GM12878 (cell line): ENCODE measurements around the gene GABBR2. TPM values are rescaled to one million over a fixed set of nuclear protein-coding genes. Genes with fewer than 3 reads are reported as not detected.

Experiments
- ATAC-seq: fragments of 200-7000 bp; cut with Tn5 transposase; 3 replicates; pipeline ENCODE4 v1.9.1; 2020; ENCODE audit warnings: mild to moderate bottlenecking, moderate library complexity
- BruUV-seq: library from RNA; stranded (reverse); fragments of 400-500 nt; replicated peaks from 2 replicates; lab custom pipeline; 2021; lab: Mats Ljungman, UMichigan
- CTCF ChIA-PET: fragments of 300-600 bp; sonication (Branson Sonifier 250); formaldehyde crosslinking; extraction: SDS; loops from one replicate; lab custom pipeline; 2021; ENCODE audit warnings: inconsistent platforms; lab: Yijun Ruan, JAX
- POLR2A ChIA-PET: fragments of 350-600 bp; formaldehyde crosslinking; extraction: SDS; loops from one replicate; lab custom pipeline; 2021; ENCODE audit warnings: inconsistent platforms; lab: Charles Lee
- RAD21 ChIA-PET: fragments of 300-600 bp; sonication (Branson Sonifier 250); formaldehyde crosslinking; loops from one replicate; lab custom pipeline; 2023; ENCODE audit warnings: antibody characterized with exemption; ENCODE audit not compliant: unreplicated experiment; lab: Charles Lee
- SMC1A ChIA-PET: fragments of 300-600 bp; sonication (Branson Sonifier 250); formaldehyde crosslinking; loops from one replicate; lab custom pipeline; 2023; ENCODE audit not compliant: unreplicated experiment, uncharacterized antibody; lab: Charles Lee
- DNase-seq: peaks from one replicate; pipeline ENCODE4 v3.0.0-alpha.2; 2011; ENCODE audit warnings: low read depth, low spot score
- FAIRE-seq: peaks from 3 replicates; lab custom pipeline; 2011; peaks lifted over from hg19 to GRCh38; lab: Jason Lieb, UNC
- H2AFZ ChIP-seq: 2 replicates; pipeline ENCODE4 v1.6.0; 2011; ENCODE audit warnings: low read depth, low read length, control low read depth; ENCODE audit not compliant: control insufficient read depth
- H3K27ac ChIP-seq: 2 replicates; pipeline ENCODE4 v1.5.1; 2011; ENCODE audit warnings: control low read depth; ENCODE audit not compliant: control insufficient read depth, insufficient read depth
- H3K27me3 ChIP-seq, 2 experiments: replicated peaks in 1 of 2; 2 replicates each; pipeline versions ENCODE4 v1.6.0 to v1.6.1; 2011; ENCODE audit warnings: low read length in 1 of 2; ENCODE audit not compliant: control insufficient read depth in 2 of 2, insufficient read depth in 2 of 2
- H3K36me3 ChIP-seq, 2 experiments: 2 replicates each; pipeline ENCODE4 v1.5.1; 2011; ENCODE audit warnings: low read length in 1 of 2; ENCODE audit not compliant: control insufficient read depth in 2 of 2, insufficient read depth in 2 of 2
- H3K4me1 ChIP-seq: 2 replicates; pipeline ENCODE4 v1.6.1; 2011; ENCODE audit warnings: mild to moderate bottlenecking, low read length, moderate library complexity, mixed read lengths; ENCODE audit not compliant: control insufficient read depth, insufficient read depth
- H3K4me2 ChIP-seq: 2 replicates; pipeline ENCODE4 v1.6.0; 2011; ENCODE audit warnings: control low read depth; ENCODE audit not compliant: control insufficient read depth, insufficient read depth
- H3K4me3 ChIP-seq: fragments of 200-600 bp; sonication (generic); 2 replicates; pipeline ENCODE4 v1.5.1; 2016
- H3K79me2 ChIP-seq: 2 replicates; pipeline ENCODE4 v1.6.0; 2011; ENCODE audit warnings: low read length; ENCODE audit not compliant: control insufficient read depth, insufficient read depth
- H3K9ac ChIP-seq: 2 replicates; pipeline ENCODE4 v1.8.0; 2011; ENCODE audit warnings: low read length, control low read depth, mixed read lengths; ENCODE audit not compliant: control insufficient read depth, insufficient read depth
- H3K9me3 ChIP-seq: replicated peaks from 3 replicates; pipeline ENCODE4 v1.5.1; 2011; ENCODE audit warnings: mild to moderate bottlenecking, low read length; ENCODE audit not compliant: control insufficient read depth, insufficient read depth
- H4K20me1 ChIP-seq: 2 replicates; pipeline ENCODE4 v1.6.0; 2011; ENCODE audit not compliant: control insufficient read depth, insufficient read depth
- CHD4 ChIP-seq: fragments of 200-600 bp; sonication (generic); IDR thresholded peaks from 2 replicates; pipeline ENCODE4 v1.6.1; 2016; ENCODE audit warnings: mild to moderate bottlenecking
- EED ChIP-seq: sonication (generic); IDR thresholded peaks from 2 replicates; pipeline ENCODE4 v1.6.1; 2016; ENCODE audit warnings: antibody characterized with exemption, low read depth
- ELK1 ChIP-seq: IDR thresholded peaks from 2 replicates; pipeline ENCODE4 v1.6.1; 2012; ENCODE audit warnings: low read depth, low read length, improper control_type of control experiment
- ETV6 ChIP-seq, 2 experiments: fragments of 450-650 bp in 1 of 2; IDR thresholded peaks in 1 of 2; conservative IDR thresholded peaks in 1 of 2; 2 replicates each; pipeline ENCODE4 v1.6.1; 2014; ENCODE audit warnings: antibody characterized with exemption in 1 of 2, borderline replicate concordance in 1 of 2, low read depth in 1 of 2, mild to moderate bottlenecking in 1 of 2, moderate library complexity in 1 of 2
- GABPA ChIP-seq: IDR thresholded peaks from 2 replicates; pipeline ENCODE4 v1.6.1; 2014; ENCODE audit warnings: antibody characterized with exemption, low read depth, mild to moderate bottlenecking, inconsistent platforms
- HDAC6 ChIP-seq: fragments of 200-600 bp; sonication (generic); IDR thresholded peaks from one replicate; pipeline ENCODE4 v1.8.0; 2017; ENCODE audit warnings: antibody characterized with exemption; ENCODE audit not compliant: unreplicated experiment
- KAT2A ChIP-seq: conservative IDR thresholded peaks from 2 replicates; pipeline ENCODE4 v1.6.1; 2011; ENCODE audit warnings: low read depth, low read length; ENCODE audit not compliant: control insufficient read depth
- LARP7 ChIP-seq: fragments of 450-650 bp; IDR thresholded peaks from 2 replicates; pipeline ENCODE4 v1.6.1; 2017; ENCODE audit warnings: mild to moderate bottlenecking
- MTA3 ChIP-seq: IDR thresholded peaks from 2 replicates; pipeline ENCODE4 v1.6.1; 2012; ENCODE audit warnings: low read length, inconsistent platforms, borderline replicate concordance
- NFXL1 ChIP-seq: fragments of 450-650 bp; IDR thresholded peaks from 2 replicates; pipeline ENCODE4 v1.6.1; 2017; ENCODE audit warnings: antibody characterized with exemption, mild to moderate bottlenecking, borderline replicate concordance
- PAX5 ChIP-seq: IDR thresholded peaks from 2 replicates; pipeline ENCODE4 v1.6.1; 2011; ENCODE audit warnings: low read depth, low read length, borderline replicate concordance
- REST ChIP-seq: IDR thresholded peaks from 2 replicates; pipeline ENCODE4 v1.6.1; 2012; ENCODE audit warnings: mild to moderate bottlenecking, low read depth, low read length
- YY1 ChIP-seq: IDR thresholded peaks from 2 replicates; pipeline ENCODE4 v1.6.1; 2011; ENCODE audit warnings: low read depth, mild to moderate bottlenecking, low read length
- ZNF622 ChIP-seq: fragments of 450-650 bp; IDR thresholded peaks from 2 replicates; pipeline ENCODE4 v1.6.1; 2017; ENCODE audit warnings: mild to moderate bottlenecking, inconsistent platforms
- WGBS: methylation state at CpG from one replicate; pipeline ENCODE4 v1.1.6; 2016; ENCODE audit warnings: low lambda C conversion rate; ENCODE audit not compliant: insufficient replicate concordance, insufficient coverage; ENCODE audit errors: missing lambda C conversion rate; 5-methylcytosine and 5-hydroxymethylcytosine counted together
- in situ Hi-C: fragments of 300-500 bp; cut with MboI; formaldehyde crosslinking; loops from 9 replicates; pipeline ENCODE4 v1.14.3; 2018; ENCODE audit warnings: mixed read lengths
- intact Hi-C: fragments of 100-400 bp; cut with micrococcal nuclease; formaldehyde crosslinking; loops from one replicate; pipeline ENCODE4 v1.14.2; 2022; ENCODE audit not compliant: unreplicated experiment
- polyA plus RNA-seq, 11 experiments: library from polyadenylated mRNA; depleted of rRNA in 4 of 11; unstranded in 6 of 11; stranded (reverse) in 5 of 11; fragments of >200 nt; fragmentation: Nextera tagmentation in 4 of 11; fragmentation: Illumina TruSeq in 1 of 11; extraction: Ambion mirVana in 4 of 11; extraction: Trizol in 1 of 11; gene quantifications; 1 replicate in 1 of 11; 2 replicates in 10 of 11; pipeline versions ENCODE4 v1.2.1 to v1.2.3, GENCODE V29; 2011 to 2016; ENCODE audit warnings: inconsistent platforms in 2 of 11, missing spikeins in 2 of 11, low read depth in 1 of 11
- total RNA-seq, 4 experiments: library from RNA; depleted of rRNA in 3 of 4; stranded (reverse); fragments of >200 nt in 3 of 4; fragmentation: Illumina TruSeq in 1 of 4; extraction: Trizol in 1 of 4; gene quantifications; 2 replicates each; pipeline versions ENCODE4 v1.2.1 to v1.2.3, GENCODE V29; 2013 to 2021
- TF ChIP-seq, protein P1 (sequence below): fragments of 450-650 bp; IDR thresholded peaks from 2 replicates; pipeline ENCODE4 v1.6.1; 2018; ENCODE audit warnings: borderline replicate concordance, mild to moderate bottlenecking; ENCODE audit not compliant: partially characterized antibody
- TF ChIP-seq, protein P2 (sequence below): IDR thresholded peaks from 2 replicates; pipeline ENCODE4 v1.6.1; 2011; ENCODE audit warnings: borderline replicate concordance, low read depth, mild to moderate bottlenecking, moderate library complexity, mixed read lengths, low read length; ENCODE audit not compliant: insufficient read depth; ENCODE audit errors: extremely low read length

Gene GABBR2
- total and polyA plus RNA-seq, 10 of the 15 experiments (the other 5 are each of a cell fraction or from before 2014, with no cell fraction given), result 0.02 to 2.2 (median 0.06) TPM; not detected in 2

GRCh38 chr9:98594546-98595160 lies 114.1 kb downstream of the GABBR2 start:
- TF ChIP-seq LARP7, result no peak
- TF ChIP-seq PAX5, result no peak
- no peak for TF ChIP-seq HDAC6
- TF ChIP-seq KAT2A, result no peak
- TF ChIP-seq, protein P1, sequence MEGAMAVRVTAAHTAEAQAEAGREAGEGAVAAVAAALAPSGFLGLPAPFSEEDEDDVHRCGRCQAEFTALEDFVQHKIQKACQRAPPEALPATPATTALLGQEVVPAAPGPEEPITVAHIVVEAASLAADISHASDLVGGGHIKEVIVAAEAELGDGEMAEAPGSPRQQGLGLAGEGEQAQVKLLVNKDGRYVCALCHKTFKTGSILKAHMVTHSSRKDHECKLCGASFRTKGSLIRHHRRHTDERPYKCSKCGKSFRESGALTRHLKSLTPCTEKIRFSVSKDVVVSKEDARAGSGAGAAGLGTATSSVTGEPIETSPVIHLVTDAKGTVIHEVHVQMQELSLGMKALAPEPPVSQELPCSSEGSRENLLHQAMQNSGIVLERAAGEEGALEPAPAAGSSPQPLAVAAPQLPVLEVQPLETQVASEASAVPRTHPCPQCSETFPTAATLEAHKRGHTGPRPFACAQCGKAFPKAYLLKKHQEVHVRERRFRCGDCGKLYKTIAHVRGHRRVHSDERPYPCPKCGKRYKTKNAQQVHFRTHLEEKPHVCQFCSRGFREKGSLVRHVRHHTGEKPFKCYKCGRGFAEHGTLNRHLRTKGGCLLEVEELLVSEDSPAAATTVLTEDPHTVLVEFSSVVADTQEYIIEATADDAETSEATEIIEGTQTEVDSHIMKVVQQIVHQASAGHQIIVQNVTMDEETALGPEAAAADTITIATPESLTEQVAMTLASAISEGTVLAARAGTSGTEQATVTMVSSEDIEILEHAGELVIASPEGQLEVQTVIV, result no peak
- TF ChIP-seq, protein P2, sequence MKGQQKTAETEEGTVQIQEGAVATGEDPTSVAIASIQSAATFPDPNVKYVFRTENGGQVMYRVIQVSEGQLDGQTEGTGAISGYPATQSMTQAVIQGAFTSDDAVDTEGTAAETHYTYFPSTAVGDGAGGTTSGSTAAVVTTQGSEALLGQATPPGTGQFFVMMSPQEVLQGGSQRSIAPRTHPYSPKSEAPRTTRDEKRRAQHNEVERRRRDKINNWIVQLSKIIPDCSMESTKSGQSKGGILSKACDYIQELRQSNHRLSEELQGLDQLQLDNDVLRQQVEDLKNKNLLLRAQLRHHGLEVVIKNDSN, result no peak
- no peak for TF ChIP-seq ETV6 (conservative IDR thresholded peaks at IDR 0.05 in 1 of 2, IDR thresholded peaks at IDR 0.05 in 1 of 2; ENCODE audit: borderline replicate concordance in 1 of 2, low read depth in 1 of 2)
- TF ChIP-seq ELK1, result no peak
- TF ChIP-seq NFXL1, result no peak
- TF ChIP-seq YY1, result no peak
- TF ChIP-seq ZNF622, result no peak
- TF ChIP-seq EED, result no peak
- TF ChIP-seq CHD4, result no peak
- no peak for TF ChIP-seq MTA3
- TF ChIP-seq GABPA, result no peak
- TF ChIP-seq REST, result no peak
- ChIA-PET CTCF (interaction anchor here (2.1 kb wide), 1 partner anchor 181 kb away, joined by 5 read pairs; no protein-coding TSS in a partner anchor), RAD21 (no interaction called here), POLR2A (interaction anchor here (0.7 kb wide), 1 partner anchor 9 kb away, joined by 3 read pairs; no protein-coding TSS in a partner anchor), SMC1A (no interaction called here)
- FAIRE-seq, result no peak
- intact Hi-C loops (no loop called here), in situ Hi-C loops (no loop called here)
- Histone ChIP-seq H3K27ac (no peak overlapping the region), H3K36me3 (no peaks in the 10 kb centered on the region), H3K4me2 (no peak overlapping the region), H4K20me1 (no peaks in the 10 kb centered on the region), H3K79me2 (no peaks in the 10 kb centered on the region), H3K9ac (no peak overlapping the region), H2AFZ (no peak overlapping the region), H3K9me3 (no peaks in the 10 kb centered on the region), H3K4me1 (no peaks in the 10 kb centered on the region), H3K27me3 (peaks cover 0 to 3% of the 10 kb centered on the region in 2 experiments; a peak in 1 of 4 replicates), H3K4me3 (no peak overlapping the region)
- 44% methylated on average over 11 of the region's 11 CpGs for WGBS
- BruUV-seq, result no TSS peak
- no peak for DNase-seq
- ATAC-seq, result no peak
